GM21786 (cell line): Measurements from ENCODE around the gene CBX4.
A peak's percentile ranks its signal among the peaks of the same experiment; 100 is the strongest.

Experiments used
- ATAC-seq: cut with Tn5 transposase; IDR thresholded peaks from one replicate; pipeline ENCODE4 v1.9.1; 2021; ENCODE audit not compliant: unreplicated experiment

CBX4 gene

GRCh38 chr17:79839356-79840268 lies at the start of gene CBX4:
Gene CBX4, minus strand, starts transcription at chr17:79839440. Its CDS starts 189 bp downstream, at chr17:79839251.
- ATAC-seq: peak; percentile 48

GRCh38 chr17:79888009-79888540 lies 48.8 kb upstream of the CBX4 start:
- ATAC-seq: no peak

DNA sequence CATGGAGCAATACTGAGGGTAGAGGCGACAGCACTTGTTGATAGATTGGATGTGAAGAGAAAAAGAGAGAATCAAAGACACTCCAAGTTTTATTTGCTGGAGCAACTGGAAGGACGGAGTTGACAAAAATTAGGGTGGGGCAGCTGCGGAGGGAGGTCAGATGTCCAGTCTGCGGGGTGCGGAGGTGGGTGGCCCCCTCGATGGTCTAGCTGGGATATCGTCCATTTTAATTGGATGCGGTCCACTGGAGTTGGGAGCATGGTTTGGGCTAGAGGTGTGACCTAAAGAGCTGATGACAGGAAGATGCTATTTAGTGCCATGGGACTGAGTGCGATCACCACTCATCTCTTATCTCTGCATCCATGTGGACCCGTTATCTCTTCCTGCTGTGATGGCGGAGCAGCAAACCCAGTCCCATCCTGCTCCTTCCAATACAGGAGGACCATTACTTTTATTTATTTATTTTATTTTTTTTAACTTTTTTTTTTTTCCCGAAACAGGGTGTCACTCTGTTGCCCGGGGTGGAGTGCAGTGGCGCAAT lies 48.3 kb upstream of the CBX4 start:
- ATAC-seq: no peak

DNA sequence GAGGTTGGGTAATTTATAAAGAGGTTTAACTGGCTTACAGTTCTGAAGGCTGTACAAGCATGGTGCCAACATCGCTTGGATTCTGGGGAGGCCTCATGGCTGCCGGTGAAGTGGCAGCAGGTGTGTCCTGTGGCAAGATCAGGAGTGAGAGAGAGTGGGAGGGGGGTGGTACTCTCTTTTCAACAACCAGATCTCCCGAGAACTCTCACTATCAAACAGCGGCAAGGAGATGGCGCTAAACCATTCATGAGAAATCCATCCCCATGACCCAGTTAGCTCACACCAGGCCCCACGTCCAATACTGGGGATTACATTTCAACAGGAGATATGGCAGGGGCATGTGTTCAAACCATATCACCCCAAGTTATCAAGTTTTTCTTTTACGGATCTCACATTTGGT lies 44.0 kb upstream of the CBX4 start:
- no peak for ATAC-seq

GRCh38 chr17:79878329-79878947 lies 39.2 kb upstream of the CBX4 start:
- ATAC-seq: no peak

DNA sequence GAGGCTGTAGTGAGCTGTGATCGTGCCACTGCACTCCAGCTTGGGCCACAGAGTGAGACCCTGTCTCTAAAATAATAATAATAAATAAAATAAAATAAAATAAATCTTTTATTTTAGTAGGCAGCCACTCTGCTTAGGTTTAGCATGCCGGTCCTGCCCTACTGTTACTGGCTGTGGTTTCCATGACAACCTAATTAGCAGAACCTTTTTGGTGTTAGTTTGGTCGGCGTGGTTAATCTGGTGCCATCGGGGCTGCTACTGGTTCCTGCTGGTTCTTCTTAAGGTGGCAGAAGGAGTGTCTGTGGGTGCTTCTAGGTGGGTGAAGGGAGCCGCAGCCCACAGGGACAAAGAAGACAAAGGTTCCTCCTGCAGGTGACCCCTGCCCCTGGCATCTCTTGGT lies 37.8 kb upstream of the CBX4 start:
- ATAC-seq: no peak

GRCh38 chr17:79875511-79875910 lies 36.3 kb upstream of the CBX4 start:
- ATAC-seq: no peak

DNA sequence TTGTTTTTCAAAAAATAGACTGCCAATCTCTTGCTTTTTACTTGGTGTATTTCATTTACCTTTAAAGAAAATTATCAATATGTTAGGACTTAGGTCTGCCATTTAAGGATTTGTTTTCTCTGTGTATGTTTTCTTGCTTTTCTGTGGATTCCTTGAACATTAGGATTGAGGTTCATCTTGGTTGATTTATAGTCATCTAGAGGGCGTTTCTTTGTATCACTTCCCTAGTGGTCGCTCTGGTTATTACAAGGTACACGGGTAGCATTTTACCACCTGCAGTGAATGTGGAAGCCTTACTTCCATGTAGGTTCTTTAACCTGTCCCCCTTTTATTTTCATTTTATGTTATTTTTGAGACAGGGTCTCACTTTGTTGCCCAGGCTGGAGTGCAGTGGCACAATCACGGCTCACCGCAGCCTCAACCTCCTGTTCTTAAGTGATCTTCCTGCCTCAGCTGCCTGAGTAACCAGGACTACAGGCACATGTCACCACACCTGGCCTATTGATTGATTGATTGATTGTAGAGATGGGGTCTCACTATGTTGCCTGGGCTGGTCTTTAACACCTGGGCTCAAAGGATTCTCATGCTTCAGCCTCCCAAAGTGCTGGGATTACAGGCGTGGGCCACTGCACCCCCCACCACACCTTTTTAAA lies 35.2 kb upstream of the CBX4 start:
- ATAC-seq: no peak

DNA sequence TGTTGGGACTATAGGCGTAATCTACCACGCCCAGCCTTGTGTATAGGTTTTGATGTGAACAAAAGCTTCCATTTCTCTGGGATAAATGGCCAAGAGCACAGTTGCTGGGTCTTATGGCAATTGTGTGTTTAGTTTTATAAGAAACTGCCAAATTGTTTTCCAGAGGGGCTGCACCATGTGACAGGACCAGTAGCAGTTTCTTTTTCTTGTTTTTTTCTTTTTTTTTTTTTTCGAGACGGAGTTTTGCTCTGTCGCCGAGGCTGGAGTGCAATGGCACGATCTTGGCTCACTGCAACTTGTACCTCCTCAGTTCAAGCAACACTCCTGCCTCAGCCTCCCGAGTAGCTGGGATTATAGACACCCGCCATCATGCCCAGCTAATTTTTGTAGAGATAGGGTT lies 34.3 kb upstream of the CBX4 start:
- no peak for ATAC-seq

GRCh38 chr17:79872762-79873161 lies 33.5 kb upstream of the CBX4 start:
- no peak for ATAC-seq

- no peak for ATAC-seq
These were observed 31.9 kb upstream of the CBX4 start for GRCh38 chr17:79871131-79871530.

- ATAC-seq: no peak
These were observed 31.3 kb upstream of the CBX4 start for GRCh38 chr17:79870540-79870939.

GRCh38 chr17:79866791-79867518 lies 27.7 kb upstream of the CBX4 start:
- ATAC-seq: no peak

DNA sequence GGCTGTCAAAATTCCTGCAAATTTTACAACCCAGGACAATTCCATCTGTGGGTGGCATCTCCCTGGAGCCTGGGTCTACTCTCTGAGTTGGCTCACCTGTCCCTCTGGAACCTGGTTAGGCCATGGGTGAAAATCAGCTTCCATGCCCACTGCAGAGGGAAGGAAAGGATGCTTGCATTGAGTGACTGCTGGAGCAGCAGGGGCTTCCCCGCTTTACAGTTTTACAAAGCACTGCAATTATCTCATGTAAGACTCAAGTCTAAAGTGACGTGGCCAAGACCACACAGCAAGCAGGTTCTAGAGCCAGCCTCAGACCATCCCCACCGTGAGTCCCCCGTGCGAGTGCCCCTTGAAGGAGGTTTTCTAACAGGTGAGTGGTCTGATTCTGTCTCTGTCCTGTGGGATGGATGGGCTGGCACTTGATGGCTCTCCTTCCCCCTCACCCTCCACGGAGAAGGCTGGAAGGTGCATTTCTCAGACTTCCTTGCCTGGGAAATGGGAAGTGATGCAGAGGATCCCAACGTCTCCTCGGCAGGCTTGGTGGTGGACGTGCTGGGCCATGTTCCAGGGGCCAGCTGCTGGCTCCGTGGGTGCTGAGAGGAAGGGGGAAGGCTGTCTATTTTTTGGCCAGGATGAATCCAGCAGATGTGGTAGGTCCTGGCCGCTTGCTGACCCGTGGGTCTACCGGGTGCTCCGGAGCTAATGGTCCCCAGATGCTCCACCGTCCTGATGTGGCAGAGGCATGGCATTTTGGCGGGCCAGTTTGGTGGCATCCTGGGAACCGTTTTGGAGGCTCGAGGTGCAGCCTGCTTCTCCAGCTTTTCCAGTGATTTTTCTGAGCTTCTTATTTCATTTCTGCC lies 26.3 kb upstream of the CBX4 start:
- ATAC-seq: no peak

DNA sequence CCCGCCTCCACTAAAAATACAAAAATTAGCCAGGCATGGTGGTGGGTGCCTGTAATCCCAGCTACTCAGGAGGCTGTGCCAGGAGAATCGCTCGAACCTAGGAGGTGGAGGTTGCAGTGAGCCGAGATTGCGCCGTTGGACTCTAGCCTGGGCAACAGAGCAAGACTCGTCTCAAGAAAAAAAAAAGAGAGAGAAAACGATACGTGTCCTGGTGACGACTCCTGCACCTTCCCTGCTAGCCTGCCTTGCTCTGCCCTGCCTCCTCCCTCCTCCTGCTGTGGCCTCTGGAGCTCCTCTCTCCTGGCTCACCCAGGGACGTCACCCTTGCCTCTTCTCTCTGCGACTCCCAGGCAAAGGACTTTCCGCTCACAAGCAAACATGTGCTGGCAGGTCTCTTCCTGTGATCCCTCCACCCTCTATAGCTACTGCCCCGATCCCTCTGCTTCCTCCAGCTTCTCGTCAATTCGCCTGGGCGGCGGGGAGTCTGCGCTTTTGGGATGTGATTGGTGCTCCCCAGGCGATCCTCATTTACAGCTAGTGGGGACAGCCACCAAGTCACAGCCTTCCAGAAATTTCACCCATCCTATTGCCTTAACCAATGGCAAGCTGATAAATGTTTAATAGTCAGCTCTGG lies 25.5 kb upstream of the CBX4 start:
- ATAC-seq: no peak

DNA sequence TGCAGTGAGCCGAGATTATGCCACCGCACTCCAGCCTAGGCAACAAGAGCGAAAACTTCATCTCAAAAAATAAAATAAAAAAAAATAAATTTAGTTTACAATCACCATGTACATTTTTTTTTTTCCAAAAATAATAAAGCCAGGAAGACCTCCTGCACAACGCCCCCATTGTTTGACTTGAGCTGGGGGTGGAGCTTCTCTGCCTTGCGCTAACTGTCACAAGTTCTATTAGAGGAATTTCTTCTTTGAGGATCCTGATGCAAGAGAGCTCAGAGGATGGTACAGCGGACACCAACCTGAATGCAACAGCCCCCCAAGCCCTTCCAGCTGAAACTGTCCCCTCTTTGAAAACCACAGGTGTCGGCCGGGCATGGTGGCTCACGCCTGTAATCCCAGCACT lies 24.9 kb upstream of the CBX4 start:
- ATAC-seq: no peak

DNA sequence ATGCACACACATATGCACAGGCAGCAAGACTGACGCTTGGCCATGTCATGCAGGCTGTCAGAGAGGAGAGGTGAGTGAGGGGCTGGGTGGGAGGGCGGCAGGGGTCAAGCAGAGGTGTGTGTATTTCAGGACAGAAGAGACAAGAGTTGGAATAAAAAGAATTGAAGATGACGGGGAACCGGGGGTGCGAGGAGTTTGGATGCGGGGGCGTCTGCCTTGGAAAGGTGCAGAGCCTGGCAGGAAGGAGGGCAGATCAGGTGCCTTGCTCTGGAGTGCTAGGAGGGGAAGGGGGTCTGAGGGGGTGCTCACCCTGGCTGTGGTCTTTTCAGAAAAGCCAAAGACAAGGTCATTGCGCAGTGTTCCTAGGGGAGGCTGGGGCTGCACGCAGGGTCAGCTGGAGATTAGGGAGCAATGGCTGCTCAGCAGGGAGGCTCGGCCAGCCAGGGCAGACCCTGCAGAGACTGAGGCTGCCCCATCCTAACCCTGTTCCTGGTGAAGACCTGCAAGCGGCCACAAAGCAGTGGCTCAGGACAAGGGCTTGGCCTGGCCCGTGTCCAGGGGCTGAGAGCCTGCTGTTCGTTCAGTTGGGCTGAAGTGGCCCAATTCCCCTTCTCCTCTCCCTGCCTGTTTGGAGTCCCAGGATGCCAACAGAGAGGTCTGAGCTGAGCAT lies 23.7 kb upstream of the CBX4 start:
- ATAC-seq: no peak

DNA sequence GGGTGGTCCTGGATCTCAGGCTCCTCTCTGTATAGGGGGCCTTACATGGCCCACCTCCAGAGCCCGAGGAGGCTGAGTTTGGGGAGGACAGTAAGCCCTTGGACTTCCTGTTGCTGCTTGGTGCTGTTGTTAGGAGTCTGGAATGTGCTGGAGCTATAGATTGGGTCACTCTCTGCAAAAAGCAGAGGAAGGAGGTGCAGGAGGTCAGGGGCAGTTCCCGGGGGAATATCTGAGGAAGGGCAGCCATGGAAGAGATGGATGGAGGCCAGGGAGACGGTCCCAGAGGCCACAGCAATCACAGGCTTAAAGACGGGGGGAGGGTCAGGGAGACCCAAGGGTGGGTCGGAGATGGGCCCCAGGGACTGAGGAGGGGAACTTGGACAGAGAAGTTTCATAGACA lies 23.0 kb upstream of the CBX4 start:
- ATAC-seq: no peak
